Measurements from ENCODE around the gene MT3. TPM values are rescaled to one million over a fixed set of nuclear protein-coding genes. Genes with fewer than 3 reads are reported as not detected.

The MT3 gene
- total and polyA plus RNA-seq, 2 of the 8 experiments (the other 6 are each of a cell fraction or from before 2014, with no cell fraction given), result 0.17 TPM; not detected in 1

DNA sequence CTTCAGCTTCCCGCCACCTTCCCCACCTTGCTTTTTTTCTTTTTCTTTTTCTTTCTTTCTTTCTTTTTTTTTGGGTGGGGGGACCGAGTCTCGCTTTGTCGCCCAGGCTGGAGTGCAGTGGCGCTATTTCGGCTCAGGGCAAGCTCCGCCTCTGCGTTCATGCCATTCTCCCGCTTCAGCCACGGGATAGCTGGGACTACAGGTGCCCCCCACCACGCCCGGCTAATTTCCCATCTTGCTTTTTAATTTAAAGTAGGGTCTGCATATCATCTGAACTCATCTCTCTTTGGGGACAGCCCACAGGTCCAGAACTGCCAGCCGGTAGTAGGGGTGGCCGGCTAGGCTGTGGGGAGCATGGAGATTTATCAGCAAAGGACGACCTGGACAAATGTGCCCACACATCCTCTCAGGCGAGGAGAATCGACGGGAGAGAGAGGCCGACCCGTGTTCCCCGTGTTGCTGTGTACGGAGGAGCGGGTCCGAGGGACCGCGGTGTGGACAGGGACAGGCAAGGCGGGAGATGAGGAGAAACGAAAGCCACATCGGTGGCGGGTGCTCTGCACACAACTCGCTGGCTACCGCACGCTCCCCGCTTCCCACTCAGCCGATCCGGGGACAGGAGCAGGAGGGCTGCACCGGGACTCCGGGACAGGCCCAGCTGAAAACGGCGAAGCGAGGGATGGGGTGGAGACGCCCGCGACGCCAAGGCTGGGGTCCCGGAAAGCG lies 45.5 kb downstream of the MT3 start (continued):
- TF ChIP-seq CTBP2 (IDR thresholded peaks at IDR 0.05; ENCODE audit: borderline replicate concordance, insufficient read depth, insufficient read length, low read length), result peak; percentile 18
- TF ChIP-seq CBX8 (IDR thresholded peaks at IDR 0.05; ENCODE audit: borderline replicate concordance, low read depth, low read length), result 0 out of 2 replicates have a peak, but pooled peaks have one; percentile 58
- no peak for TF ChIP-seq RXRA (IDR thresholded peaks at IDR 0.05; ENCODE audit: insufficient read depth, low read depth, low read length)

Data from H1 (cell line).